ENCODE measurements around the gene TMEM63A.

DNA sequence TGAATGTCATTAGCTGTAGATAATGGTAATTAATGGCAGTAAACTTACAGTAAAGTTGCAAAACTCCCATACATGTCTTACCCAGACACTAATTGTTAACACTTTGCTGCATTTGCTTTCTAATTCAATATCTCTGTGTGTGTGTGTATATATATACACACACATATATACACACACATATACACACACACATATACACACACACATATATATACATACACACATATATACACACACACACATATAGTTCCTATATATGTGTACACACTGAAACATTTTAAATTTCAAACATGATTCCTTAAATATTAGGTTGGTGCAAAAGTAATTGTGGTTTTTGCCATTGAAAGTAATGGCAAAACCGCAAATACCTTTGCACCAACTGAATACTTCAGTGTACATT lies 75.9 kb downstream of the TMEM63A start:
- TF ChIP-seq, protein P1, sequence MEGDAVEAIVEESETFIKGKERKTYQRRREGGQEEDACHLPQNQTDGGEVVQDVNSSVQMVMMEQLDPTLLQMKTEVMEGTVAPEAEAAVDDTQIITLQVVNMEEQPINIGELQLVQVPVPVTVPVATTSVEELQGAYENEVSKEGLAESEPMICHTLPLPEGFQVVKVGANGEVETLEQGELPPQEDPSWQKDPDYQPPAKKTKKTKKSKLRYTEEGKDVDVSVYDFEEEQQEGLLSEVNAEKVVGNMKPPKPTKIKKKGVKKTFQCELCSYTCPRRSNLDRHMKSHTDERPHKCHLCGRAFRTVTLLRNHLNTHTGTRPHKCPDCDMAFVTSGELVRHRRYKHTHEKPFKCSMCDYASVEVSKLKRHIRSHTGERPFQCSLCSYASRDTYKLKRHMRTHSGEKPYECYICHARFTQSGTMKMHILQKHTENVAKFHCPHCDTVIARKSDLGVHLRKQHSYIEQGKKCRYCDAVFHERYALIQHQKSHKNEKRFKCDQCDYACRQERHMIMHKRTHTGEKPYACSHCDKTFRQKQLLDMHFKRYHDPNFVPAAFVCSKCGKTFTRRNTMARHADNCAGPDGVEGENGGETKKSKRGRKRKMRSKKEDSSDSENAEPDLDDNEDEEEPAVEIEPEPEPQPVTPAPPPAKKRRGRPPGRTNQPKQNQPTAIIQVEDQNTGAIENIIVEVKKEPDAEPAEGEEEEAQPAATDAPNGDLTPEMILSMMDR (IDR thresholded peaks at IDR 0.05), result no peak
- TF ChIP-seq NFIC (IDR thresholded peaks at IDR 0.05; ENCODE audit: borderline replicate concordance), result no peak
- no peak for TF ChIP-seq RFX5 (IDR thresholded peaks at IDR 0.05; ENCODE audit: low read length)
- no peak for TF ChIP-seq SIN3A (IDR thresholded peaks at IDR 0.05; ENCODE audit: borderline replicate concordance, low read depth, low read length)

Data from SK-N-SH (cell line).